Uterus (tissue), 2 donors: ENCODE results near the gene GLIPR2.

Experiments
- CTCF ChIP-seq, 4 experiments: fragments of 200-600 bp in 2 of 4; fragments of 450-650 bp in 2 of 4; sonication (generic) in 2 of 4; IDR thresholded peaks; one replicate each; pipeline ENCODE4 v1.5.1; 2016 to 2019; ENCODE audit warnings: antibody characterized with exemption in 4 of 4, mild to moderate bottlenecking in 2 of 4, moderate library complexity in 1 of 4
- POLR2A ChIP-seq, 2 donors: fragments of 450-650 bp; IDR thresholded peaks; one replicate each; pipeline ENCODE4 v1.6.1; 2016; ENCODE audit warnings: antibody characterized with exemption in 2 of 2, mild to moderate bottlenecking in 1 of 2, moderate library complexity in 1 of 2

- no peak for TF ChIP-seq POLR2A (IDR thresholded peaks at IDR 0.05)
- TF ChIP-seq CTCF (IDR thresholded peaks at IDR 0.05) = no peak
These were observed 9.4 kb downstream of the GLIPR2 start for GRCh38 chr9:36145970-36146369.
